Colonic mucosa (tissue), 4 donors: ENCODE data around the gene SNX22. TPM values are rescaled to one million over a fixed set of nuclear protein-coding genes. Genes with fewer than 3 reads are reported as not detected.

Experiments used
- DNase-seq: peaks from one replicate; pipeline ENCODE4 v3.0.0-alpha.2; 2020
- H3K27ac ChIP-seq: fragments of 200-600 bp; one replicate; pipeline ENCODE4 v1.8.0; 2021
- H3K27me3 ChIP-seq: fragments of 200-600 bp; one replicate; pipeline ENCODE4 v1.8.0; 2021
- H3K36me3 ChIP-seq: fragments of 200-600 bp; one replicate; pipeline ENCODE4 v1.8.0; 2021
- H3K4me1 ChIP-seq: fragments of 200-600 bp; one replicate; pipeline ENCODE4 v1.8.0; 2021; ENCODE audit warnings: mild to moderate bottlenecking
- H3K4me3 ChIP-seq: fragments of 200-600 bp; one replicate; pipeline ENCODE4 v1.8.0; 2021
- H3K9ac ChIP-seq, 2 donors: one replicate each; pipeline ENCODE4 v1.7.0; 2013; ENCODE audit warnings: control low read depth in 2 of 2, low read depth in 2 of 2, low read length in 2 of 2
- H3K9me3 ChIP-seq: fragments of 200-600 bp; one replicate; pipeline ENCODE4 v1.8.0; 2021
- CTCF ChIP-seq: fragments of 200-600 bp; IDR thresholded peaks from one replicate; pipeline ENCODE4 v1.8.0; 2022; ENCODE audit warnings: antibody characterized with exemption, mild to moderate bottlenecking
- intact Hi-C: fragments of 100-400 bp; cut with DNase I; formaldehyde crosslinking; loops from one replicate; pipeline ENCODE4 v1.14.1; 2022
- total RNA-seq, 2 donors: library from RNA; stranded (reverse); fragmentation: NEBNext Ultra II Directional in 1 of 2; extraction: Animal tissue kit (Norgen Biotek cat#: 25700) in 1 of 2; gene quantifications; one replicate each; pipeline ENCODE4 v1.2.1, GENCODE V29; 2021
- donor health status: healthy.
- donor health status: DM: no; HTN: no; CAD: no.
- donor health status: DM: no; HTN: no; CAD: no.

Gene SNX22
- total RNA-seq, 2 donors from 2014 or later, result 0.15 to 0.29 TPM

GRCh38 chr15:64205202-64205601 is 53.7 kb downstream of the SNX22 start:
- Histone ChIP-seq H3K27me3 (no peaks in the 10 kb centered on the region), H3K9me3 (no peaks in the 10 kb centered on the region), H3K4me3 (no peak overlapping the region), H3K27ac (no peak overlapping the region), H3K9ac (no peak overlapping the region), H3K4me1 (no peaks in the 10 kb centered on the region), H3K36me3 (no peaks in the 10 kb centered on the region)
- intact Hi-C loops, result no loop called here
- TF ChIP-seq CTCF, result no peak
- no peak for DNase-seq

Other genes starting within 250 kb of the SNX22 start
- gene DAPK2, start 105.2 kb upstream of the SNX22 start, total RNA-seq, result 10 to 100 TPM; 23.7 to 26.5 TPM
- 10 to 100 TPM; 88.7 to 98.3 TPM for gene CIAO2A, start 57.9 kb upstream of the SNX22 start, total RNA-seq
- 100 to 1,000 TPM; 116 to 125 TPM for gene SNX1, start 55.7 kb upstream of the SNX22 start, total RNA-seq
- 100 to 1,000 TPM; 367 to 656 TPM for gene PPIB, start 11.3 kb downstream of the SNX22 start, total RNA-seq
- 10 to 100 TPM; 17.0 to 18.5 TPM for gene CSNK1G1, start 204.4 kb downstream of the SNX22 start, total RNA-seq
- 10 to 100 TPM; 11.8 to 40.4 TPM for gene PCLAF, start 229.7 kb downstream of the SNX22 start, total RNA-seq
- gene TRIP4, start 236.1 kb downstream of the SNX22 start, total RNA-seq, result 10 to 100 TPM; 28.0 to 32.4 TPM